ENCODE data around the gene ERAP2. TPM values are rescaled to one million over a fixed set of nuclear protein-coding genes. Genes with fewer than 3 reads are reported as not detected.

The ERAP2 gene
- total and polyA plus RNA-seq, 10 of the 15 experiments (the other 5 are each of a cell fraction or from before 2014, with no cell fraction given), result 4.0 to 28.7 (median 11.7) TPM

DNA sequence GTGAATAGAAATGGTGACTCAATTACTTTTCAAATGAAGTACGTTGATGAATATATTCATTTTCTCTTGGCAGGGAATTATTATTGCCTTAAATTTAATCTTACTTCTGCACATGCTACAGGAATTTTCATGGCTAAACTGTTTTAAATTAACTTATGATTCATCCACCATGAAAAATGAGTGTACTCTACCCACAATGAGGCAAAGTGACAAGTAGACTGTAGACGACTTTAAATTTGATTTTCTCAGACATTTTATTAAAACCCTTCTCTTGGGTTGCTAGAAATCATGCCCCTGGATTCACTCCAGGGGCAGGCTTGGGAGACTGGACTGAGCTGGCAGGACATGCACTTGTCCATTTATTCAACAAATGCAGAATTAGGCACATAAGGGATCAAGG, 23.5 kb upstream of the ERAP2 start:
- no peak overlapping the region for H3K4me3 ChIP-seq
- H3K9ac ChIP-seq (ENCODE audit: control insufficient read depth, insufficient read depth, low read length), result no peak overlapping the region
- no peaks in the 10 kb centered on the region for H3K36me3 ChIP-seq (ENCODE audit: control insufficient read depth in 2 of 2, insufficient read depth in 2 of 2, low read length in 1 of 2)
- BruUV-seq (replicated peaks), result no TSS peak
- SMC1A ChIA-PET (ENCODE audit: uncharacterized antibody, unreplicated experiment), result interaction anchor here (1.1 to 1.5 kb wide), 2 partner anchors 16 to 282 kb away, joined by 3 to 4 read pairs; no protein-coding TSS in a partner anchor
- CTCF ChIA-PET, result interaction anchor here (1.7 kb wide), 1 partner anchor 10 kb away, joined by 4 read pairs; no protein-coding TSS in a partner anchor
- DNase-seq (ENCODE audit: low read depth, low spot score) (no peak), FAIRE-seq (no peak), ATAC-seq (no peak)
- H3K4me2 ChIP-seq (ENCODE audit: control insufficient read depth, insufficient read depth), result no peak overlapping the region
- H3K4me1 ChIP-seq (ENCODE audit: control insufficient read depth, insufficient read depth, low read length), result no peaks in the 10 kb centered on the region
- no peak overlapping the region for H3K27ac ChIP-seq (ENCODE audit: control insufficient read depth, insufficient read depth)
- no peaks in the 10 kb centered on the region for H3K79me2 ChIP-seq (ENCODE audit: control insufficient read depth, insufficient read depth, low read length)
- no peaks in the 10 kb centered on the region for H4K20me1 ChIP-seq (ENCODE audit: control insufficient read depth, insufficient read depth)
- TF ChIP-seq TCF3 (IDR thresholded peaks at IDR 0.05; ENCODE audit: borderline replicate concordance, insufficient read depth, low read depth, low read length) (no peak), RB1 (IDR thresholded peaks at IDR 0.05; ENCODE audit: borderline replicate concordance) (no peak), HDGF (IDR thresholded peaks at IDR 0.05) (no peak), RAD51 (IDR thresholded peaks at IDR 0.05) (no peak), RELA (IDR thresholded peaks at IDR 0.05; ENCODE audit: borderline replicate concordance, partially characterized antibody) (no peak), NFYB (IDR thresholded peaks at IDR 0.05; ENCODE audit: insufficient read depth, low read depth, low read length) (no peak), PAX5 (IDR thresholded peaks at IDR 0.05; ENCODE audit: borderline replicate concordance, low read depth, low read length) (no peak), ESRRA (IDR thresholded peaks at IDR 0.05; ENCODE audit: low read length) (no peak)
- TF ChIP-seq, protein P1, sequence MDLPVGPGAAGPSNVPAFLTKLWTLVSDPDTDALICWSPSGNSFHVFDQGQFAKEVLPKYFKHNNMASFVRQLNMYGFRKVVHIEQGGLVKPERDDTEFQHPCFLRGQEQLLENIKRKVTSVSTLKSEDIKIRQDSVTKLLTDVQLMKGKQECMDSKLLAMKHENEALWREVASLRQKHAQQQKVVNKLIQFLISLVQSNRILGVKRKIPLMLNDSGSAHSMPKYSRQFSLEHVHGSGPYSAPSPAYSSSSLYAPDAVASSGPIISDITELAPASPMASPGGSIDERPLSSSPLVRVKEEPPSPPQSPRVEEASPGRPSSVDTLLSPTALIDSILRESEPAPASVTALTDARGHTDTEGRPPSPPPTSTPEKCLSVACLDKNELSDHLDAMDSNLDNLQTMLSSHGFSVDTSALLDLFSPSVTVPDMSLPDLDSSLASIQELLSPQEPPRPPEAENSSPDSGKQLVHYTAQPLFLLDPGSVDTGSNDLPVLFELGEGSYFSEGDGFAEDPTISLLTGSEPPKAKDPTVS (IDR thresholded peaks at IDR 0.05; ENCODE audit: low read depth, low read length), result no peak
- TF ChIP-seq, protein P2, sequence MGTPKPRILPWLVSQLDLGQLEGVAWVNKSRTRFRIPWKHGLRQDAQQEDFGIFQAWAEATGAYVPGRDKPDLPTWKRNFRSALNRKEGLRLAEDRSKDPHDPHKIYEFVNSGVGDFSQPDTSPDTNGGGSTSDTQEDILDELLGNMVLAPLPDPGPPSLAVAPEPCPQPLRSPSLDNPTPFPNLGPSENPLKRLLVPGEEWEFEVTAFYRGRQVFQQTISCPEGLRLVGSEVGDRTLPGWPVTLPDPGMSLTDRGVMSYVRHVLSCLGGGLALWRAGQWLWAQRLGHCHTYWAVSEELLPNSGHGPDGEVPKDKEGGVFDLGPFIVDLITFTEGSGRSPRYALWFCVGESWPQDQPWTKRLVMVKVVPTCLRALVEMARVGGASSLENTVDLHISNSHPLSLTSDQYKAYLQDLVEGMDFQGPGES (IDR thresholded peaks at IDR 0.05), result no peak
- TF ChIP-seq, protein P3, sequence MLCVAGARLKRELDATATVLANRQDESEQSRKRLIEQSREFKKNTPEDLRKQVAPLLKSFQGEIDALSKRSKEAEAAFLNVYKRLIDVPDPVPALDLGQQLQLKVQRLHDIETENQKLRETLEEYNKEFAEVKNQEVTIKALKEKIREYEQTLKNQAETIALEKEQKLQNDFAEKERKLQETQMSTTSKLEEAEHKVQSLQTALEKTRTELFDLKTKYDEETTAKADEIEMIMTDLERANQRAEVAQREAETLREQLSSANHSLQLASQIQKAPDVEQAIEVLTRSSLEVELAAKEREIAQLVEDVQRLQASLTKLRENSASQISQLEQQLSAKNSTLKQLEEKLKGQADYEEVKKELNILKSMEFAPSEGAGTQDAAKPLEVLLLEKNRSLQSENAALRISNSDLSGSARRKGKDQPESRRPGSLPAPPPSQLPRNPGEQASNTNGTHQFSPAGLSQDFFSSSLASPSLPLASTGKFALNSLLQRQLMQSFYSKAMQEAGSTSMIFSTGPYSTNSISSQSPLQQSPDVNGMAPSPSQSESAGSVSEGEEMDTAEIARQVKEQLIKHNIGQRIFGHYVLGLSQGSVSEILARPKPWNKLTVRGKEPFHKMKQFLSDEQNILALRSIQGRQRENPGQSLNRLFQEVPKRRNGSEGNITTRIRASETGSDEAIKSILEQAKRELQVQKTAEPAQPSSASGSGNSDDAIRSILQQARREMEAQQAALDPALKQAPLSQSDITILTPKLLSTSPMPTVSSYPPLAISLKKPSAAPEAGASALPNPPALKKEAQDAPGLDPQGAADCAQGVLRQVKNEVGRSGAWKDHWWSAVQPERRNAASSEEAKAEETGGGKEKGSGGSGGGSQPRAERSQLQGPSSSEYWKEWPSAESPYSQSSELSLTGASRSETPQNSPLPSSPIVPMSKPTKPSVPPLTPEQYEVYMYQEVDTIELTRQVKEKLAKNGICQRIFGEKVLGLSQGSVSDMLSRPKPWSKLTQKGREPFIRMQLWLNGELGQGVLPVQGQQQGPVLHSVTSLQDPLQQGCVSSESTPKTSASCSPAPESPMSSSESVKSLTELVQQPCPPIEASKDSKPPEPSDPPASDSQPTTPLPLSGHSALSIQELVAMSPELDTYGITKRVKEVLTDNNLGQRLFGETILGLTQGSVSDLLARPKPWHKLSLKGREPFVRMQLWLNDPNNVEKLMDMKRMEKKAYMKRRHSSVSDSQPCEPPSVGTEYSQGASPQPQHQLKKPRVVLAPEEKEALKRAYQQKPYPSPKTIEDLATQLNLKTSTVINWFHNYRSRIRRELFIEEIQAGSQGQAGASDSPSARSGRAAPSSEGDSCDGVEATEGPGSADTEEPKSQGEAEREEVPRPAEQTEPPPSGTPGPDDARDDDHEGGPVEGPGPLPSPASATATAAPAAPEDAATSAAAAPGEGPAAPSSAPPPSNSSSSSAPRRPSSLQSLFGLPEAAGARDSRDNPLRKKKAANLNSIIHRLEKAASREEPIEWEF (IDR thresholded peaks at IDR 0.05; ENCODE audit: insufficient replicate concordance, low read depth, low read length), result no peak
- TF ChIP-seq, protein P4, sequence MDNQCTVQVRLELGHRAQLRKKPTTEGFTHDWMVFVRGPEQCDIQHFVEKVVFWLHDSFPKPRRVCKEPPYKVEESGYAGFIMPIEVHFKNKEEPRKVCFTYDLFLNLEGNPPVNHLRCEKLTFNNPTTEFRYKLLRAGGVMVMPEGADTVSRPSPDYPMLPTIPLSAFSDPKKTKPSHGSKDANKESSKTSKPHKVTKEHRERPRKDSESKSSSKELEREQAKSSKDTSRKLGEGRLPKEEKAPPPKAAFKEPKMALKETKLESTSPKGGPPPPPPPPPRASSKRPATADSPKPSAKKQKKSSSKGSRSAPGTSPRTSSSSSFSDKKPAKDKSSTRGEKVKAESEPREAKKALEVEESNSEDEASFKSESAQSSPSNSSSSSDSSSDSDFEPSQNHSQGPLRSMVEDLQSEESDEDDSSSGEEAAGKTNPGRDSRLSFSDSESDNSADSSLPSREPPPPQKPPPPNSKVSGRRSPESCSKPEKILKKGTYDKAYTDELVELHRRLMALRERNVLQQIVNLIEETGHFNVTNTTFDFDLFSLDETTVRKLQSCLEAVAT (IDR thresholded peaks at IDR 0.05), result no peak
- intact Hi-C loops (cut with micrococcal nuclease; ENCODE audit: unreplicated experiment) (no loop called here), in situ Hi-C loops (cut with MboI) (no loop called here)
- H2AFZ ChIP-seq (ENCODE audit: control insufficient read depth, low read depth, low read length), result no peak overlapping the region
- no peaks in the 10 kb centered on the region for H3K27me3 ChIP-seq (replicated peaks in 1 of 2; ENCODE audit: control insufficient read depth in 2 of 2, insufficient read depth in 2 of 2, low read length in 1 of 2)
- POLR2A ChIA-PET, result no interaction called here
- no peaks in the 10 kb centered on the region for H3K9me3 ChIP-seq (replicated peaks; ENCODE audit: control insufficient read depth, insufficient read depth, low read length)
- RAD21 ChIA-PET (ENCODE audit: unreplicated experiment), result interaction anchor here (1.0 kb wide), 1 partner anchor 31 kb away, joined by 3 read pairs; no protein-coding TSS in a partner anchor
- 37% methylated on average over 2 of the region's 2 CpGs for WGBS (ENCODE audit: insufficient coverage, insufficient replicate concordance, low lambda C conversion rate, missing lambda C conversion rate)

Data from GM12878 (cell line).